Mesodermal cell (in vitro differentiated cells): ENCODE results near the gene TWNK.
"Not testable (repeated sequence)": the region's sequence is repeated elsewhere in the genome, so short reads cannot be mapped to it uniquely, and the experiment has no call there.

Experiments
- H3K27ac ChIP-seq: 2 replicates; pipeline ENCODE4 v1.7.0; 2013; ENCODE audit warnings: mild to moderate bottlenecking, low read depth, low read length, moderate library complexity; ENCODE audit not compliant: severe bottlenecking
- H3K36me3 ChIP-seq: 2 replicates; pipeline ENCODE4 v1.7.1; 2013; ENCODE audit warnings: mild to moderate bottlenecking, low read length, moderate library complexity; ENCODE audit not compliant: control insufficient read depth, insufficient read depth
- H3K4me1 ChIP-seq: one replicate; pipeline ENCODE4 v1.7.1; 2013; ENCODE audit warnings: mild to moderate bottlenecking, low read length; ENCODE audit not compliant: insufficient read depth, control insufficient read depth, poor library complexity, severe bottlenecking
- H3K4me3 ChIP-seq: 2 replicates; pipeline ENCODE4 v1.7.0; 2013; ENCODE audit warnings: low read length, control low read depth, mild to moderate bottlenecking; ENCODE audit not compliant: insufficient read depth, poor library complexity, severe bottlenecking; ENCODE audit errors: extremely low read depth
- H3K9me3 ChIP-seq: 2 replicates; pipeline ENCODE4 v1.7.1; 2013; ENCODE audit warnings: mild to moderate bottlenecking, low read length, moderate library complexity; ENCODE audit not compliant: control insufficient read depth
- WGBS, 2 experiments: methylation state at CpG; one replicate each; pipeline ENCODE4 v1.1.5; 2013; ENCODE audit warnings: missing lambda C conversion rate in 2 of 2; ENCODE audit not compliant: insufficient coverage in 2 of 2; 5-methylcytosine and 5-hydroxymethylcytosine counted together

The TWNK gene

GRCh38 chr10:100967332-100967731 is 20.0 kb upstream of the TWNK start:
- peaks cover 29% of the 10 kb centered on the region for H3K36me3 ChIP-seq
- no peaks in the 10 kb centered on the region for H3K4me1 ChIP-seq
- H3K4me3 ChIP-seq, result no peak overlapping the region
- H3K9me3 ChIP-seq, result no peaks in the 10 kb centered on the region
- H3K27ac ChIP-seq, result no peak overlapping the region
- 88 to 93% methylated on average over 2 of the region's 2 CpGs for WGBS, 2 experiments

GRCh38 chr10:100968062-100968736 is 19.1 kb upstream of the TWNK start:
- H3K36me3 ChIP-seq, result peaks cover 21% of the 10 kb centered on the region
- H3K4me1 ChIP-seq, result no peaks in the 10 kb centered on the region
- H3K9me3 ChIP-seq, result no peaks in the 10 kb centered on the region
- H3K4me3 ChIP-seq, result no peak overlapping the region
- no peak overlapping the region for H3K27ac ChIP-seq
- 67 to 100% methylated on average over 1 of the region's 2 CpGs for WGBS, 2 experiments

- Histone ChIP-seq H3K4me3 (peak overlapping the region; percentile 64), H3K9me3 (no peaks in the 10 kb centered on the region), H3K36me3 (peaks cover 19% of the 10 kb centered on the region), H3K4me1 (no peaks in the 10 kb centered on the region), H3K27ac (no peak overlapping the region)
- WGBS, 2 experiments, result 0 to 36% methylated on average over 1 to 8 of the region's 9 CpGs
Observed at GRCh38 chr10:100968863-100969186, 18.5 kb upstream of the TWNK start.

- 4 to 10% methylated on average over 15 to 43 of the region's 70 CpGs for whole genome bisulfite sequencing, 2 experiments
- H3K27ac ChIP-seq, result no peak within 1 kb of the TSS
Observed at GRCh38 chr10:100969187-100970075, 17.9 kb upstream of the TWNK start, which contains the start of gene SEMA4G. SEMA4G (plus strand) TSS chr10:100969504; CDS start chr10:100972913, 3,409 bp downstream.

GRCh38 chr10:100970076-100970913 is 17.0 kb upstream of the TWNK start:
- H3K4me1 ChIP-seq, result no peaks in the 10 kb centered on the region
- H3K9me3 ChIP-seq, result no peaks in the 10 kb centered on the region
- H3K36me3 ChIP-seq, result peaks cover 13% of the 10 kb centered on the region
- WGBS, 2 experiments, result 57% methylated on average over 3 of the region's 13 CpGs; no CpG with 5 or more reads in 1 of the 2 experiments
- H3K27ac ChIP-seq, result no peak overlapping the region
- H3K4me3 ChIP-seq, result peak overlapping the region; percentile 64

More at GRCh38 chr10:100969187-100970075, 17.9 kb upstream of the TWNK start, which contains the start of gene SEMA4G:
- Histone ChIP-seq H3K36me3 (peaks cover 19% of the 10 kb centered on the region), H3K4me1 (no peaks in the 10 kb centered on the region), H3K9me3 (no peaks in the 10 kb centered on the region), H3K4me3 (peak within 1 kb of the TSS; percentile 64)

- 67 to 78% methylated on average over 2 to 3 of the region's 4 CpGs for WGBS, 2 experiments
Observed at GRCh38 chr10:100970914-100971811, 16.2 kb upstream of the TWNK start.

GRCh38 chr10:100972115-100972903 is 15.0 kb upstream of the TWNK start:
- WGBS, 2 experiments, result 74 to 86% methylated on average over 10 to 12 of the region's 13 CpGs
- no peak overlapping the region for H3K4me3 ChIP-seq
- no peaks in the 10 kb centered on the region for H3K36me3 ChIP-seq
- H3K4me1 ChIP-seq, result no peaks in the 10 kb centered on the region
- no peak overlapping the region for H3K27ac ChIP-seq
- no peaks in the 10 kb centered on the region for H3K9me3 ChIP-seq

More at GRCh38 chr10:100970914-100971811, 16.2 kb upstream of the TWNK start:
- H3K27ac ChIP-seq, result no peak overlapping the region
- no peak overlapping the region for H3K4me3 ChIP-seq
- H3K9me3 ChIP-seq, result no peaks in the 10 kb centered on the region
- no peaks in the 10 kb centered on the region for H3K4me1 ChIP-seq
- H3K36me3 ChIP-seq, result peaks cover 4% of the 10 kb centered on the region

- Histone ChIP-seq H3K4me1 (no peaks in the 10 kb centered on the region), H3K4me3 (no peak overlapping the region), H3K9me3 (no peaks in the 10 kb centered on the region), H3K27ac (no peak overlapping the region), H3K36me3 (peaks cover 3% of the 10 kb centered on the region)
- 93% methylated on average over 3 to 6 of the region's 6 CpGs for WGBS, 2 experiments
Observed at GRCh38 chr10:100972904-100973535, 14.3 kb upstream of the TWNK start.

- H3K4me3 ChIP-seq, H3K27ac ChIP-seq, H3K4me1 ChIP-seq, H3K9me3 ChIP-seq: not testable (repeated sequence)
- 82 to 90% methylated on average over 7 to 8 of the region's 8 CpGs for WGBS, 2 experiments
- peaks cover 14% of the 10 kb centered on the region for H3K36me3 ChIP-seq
Observed at GRCh38 chr10:100975397-100975796, 11.9 kb upstream of the TWNK start.
